Stimulated activated CD4-positive, alpha-beta T cell treated with anti-CD3 and anti-CD28 coated beads, Interleukin-2, amount 100 ng/mL, for 24 hours (primary cell): ENCODE data around the gene DHX58.

Experiments
- DNase-seq, 2 donors: peaks; one replicate each; pipeline ENCODE4 v3.0.0-alpha.2; 2020

DHX58 gene

GRCh38 chr17:42109086-42109485 is 3.4 kb downstream of the DHX58 start:
- DNase-seq: no peak

- DNase-seq: peak; percentile 94 to 96
Observed at GRCh38 chr17:42107597-42108576, 4.6 kb downstream of the DHX58 start.

GRCh38 chr17:42107124-42107523 is 5.4 kb downstream of the DHX58 start:
- no peak for DNase-seq

- no peak for DNase-seq
Observed at GRCh38 chr17:42106009-42106408, 6.5 kb downstream of the DHX58 start.

- DNase-seq: no peak
Observed at GRCh38 chr17:42104264-42104663, 8.2 kb downstream of the DHX58 start.

GRCh38 chr17:42103221-42103954 is 9.1 kb downstream of the DHX58 start:
- no peak for DNase-seq

GRCh38 chr17:42101513-42102292 is 10.8 kb downstream of the DHX58 start:
- DNase-seq: peak; percentile 78 to 85

GRCh38 chr17:42098730-42099399 is 13.6 kb downstream of the DHX58 start:
- DNase-seq: no peak

GRCh38 chr17:42097691-42098631 is 14.6 kb downstream of the DHX58 start, which contains the start of gene ZNF385C:
ZNF385C (minus strand) TSS chr17:42098473; CDS start chr17:42063056, 35,417 bp downstream.
- DNase-seq: peak; percentile 60 to 62

GRCh38 chr17:42096360-42097111 is 16.0 kb downstream of the DHX58 start:
- no peak for DNase-seq

- no peak for DNase-seq
Observed at GRCh38 chr17:42094375-42095069, 18.0 kb downstream of the DHX58 start.

GRCh38 chr17:42092939-42093338 is 19.6 kb downstream of the DHX58 start:
- no peak for DNase-seq

GRCh38 chr17:42090964-42091790 is 21.3 kb downstream of the DHX58 start:
- DNase-seq: no peak

- no peak for DNase-seq
Observed at GRCh38 chr17:42088736-42089135, 23.8 kb downstream of the DHX58 start.

GRCh38 chr17:42087736-42088705 is 24.5 kb downstream of the DHX58 start:
- DNase-seq: no peak

GRCh38 chr17:42087042-42087701 is 25.3 kb downstream of the DHX58 start:
- no peak for DNase-seq
